MCF 10A (cell line): Measurements from ENCODE around the gene BNC2. TPM values are rescaled to one million over a fixed set of nuclear protein-coding genes. Genes with fewer than 3 reads are reported as not detected.

Experiments
- BruUV-seq: library from RNA; stranded (reverse); fragments of 400-500 nt; replicated peaks from 2 replicates; lab custom pipeline; 2021; lab: Mats Ljungman, UMichigan
- CTCF ChIA-PET: fragments of 300-600 bp; sonication (Branson Sonifier 250); formaldehyde crosslinking; extraction: SDS; loops from one replicate; lab custom pipeline; 2021; ENCODE audit warnings: antibody characterized with exemption, inconsistent platforms; lab: Yijun Ruan, JAX
- POLR2A ChIA-PET: fragments of 300-600, 350-650 bp; sonication (Branson Sonifier 250); formaldehyde crosslinking; extraction: SDS; loops from one replicate; lab custom pipeline; 2020; ENCODE audit warnings: antibody characterized with exemption, inconsistent platforms; lab: Yijun Ruan, JAX
- DNase-seq: peaks from one replicate; pipeline ENCODE4 v3.0.0-alpha.2; 2018; ENCODE audit not compliant: unreplicated experiment
- H3K27ac Mint-ChIP-seq: one replicate; pipeline ENCODE4 v1.8.0; 2022; ENCODE audit warnings: mild to moderate bottlenecking, low read depth, mixed read lengths; ENCODE audit not compliant: unreplicated experiment
- H3K27me3 Mint-ChIP-seq: one replicate; pipeline ENCODE4 v1.8.0; 2022; ENCODE audit warnings: mixed read lengths; ENCODE audit not compliant: insufficient read depth, unreplicated experiment
- H3K36me3 Mint-ChIP-seq: one replicate; pipeline ENCODE4 v1.8.0; 2022; ENCODE audit warnings: mild to moderate bottlenecking, moderate library complexity, mixed read lengths; ENCODE audit not compliant: insufficient read depth, unreplicated experiment
- H3K4me1 Mint-ChIP-seq: one replicate; pipeline ENCODE4 v1.8.0; 2022; ENCODE audit warnings: mixed read lengths; ENCODE audit not compliant: insufficient read depth, unreplicated experiment
- H3K4me3 Mint-ChIP-seq: one replicate; pipeline ENCODE4 v1.8.0; 2022; ENCODE audit warnings: mild to moderate bottlenecking, moderate library complexity, mixed read lengths; ENCODE audit not compliant: unreplicated experiment
- H3K9me3 Mint-ChIP-seq: one replicate; pipeline ENCODE4 v1.8.0; 2022; ENCODE audit warnings: mixed read lengths; ENCODE audit not compliant: unreplicated experiment
- intact Hi-C: fragments of 100-400 bp; cut with micrococcal nuclease; formaldehyde crosslinking; loops from 2 replicates; pipeline ENCODE4 v1.14.1; 2022
- total RNA-seq: library from RNA; stranded (reverse); gene quantifications from 2 replicates; pipeline ENCODE4 v1.2.3, GENCODE V29; 2022
- TF ChIP-seq, protein P1 (sequence below): fragments of 200-600 bp; IDR thresholded peaks from one replicate; pipeline ENCODE4 v1.8.0; 2022; ENCODE audit warnings: antibody characterized with exemption, mild to moderate bottlenecking; ENCODE audit not compliant: unreplicated experiment

Gene BNC2
- total RNA-seq, 1 experiment from 2014 or later = not detected

DNA sequence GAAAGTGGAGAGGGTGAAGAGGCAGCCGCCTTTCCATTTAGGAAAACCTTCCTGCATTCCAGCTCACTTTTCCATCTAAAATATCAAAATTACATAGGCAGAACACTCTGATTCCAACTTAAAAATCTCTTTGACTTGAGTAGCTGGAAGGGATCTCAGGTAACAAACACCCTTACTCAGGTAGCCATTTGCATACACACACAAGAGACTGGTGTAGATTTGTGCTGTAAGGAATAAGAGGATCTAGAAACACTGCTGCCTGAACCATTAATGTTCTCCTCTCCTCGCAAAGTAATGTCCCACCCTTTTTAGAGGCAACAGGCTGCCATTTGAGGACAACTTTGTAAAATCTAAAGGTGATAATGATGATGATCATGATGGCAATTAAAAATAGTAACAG is 53.5 kb downstream of the BNC2 start:
- Mint-ChIP-seq H3K4me1 (no peaks in the 10 kb centered on the region), H3K27ac (no peak overlapping the region), H3K36me3 (no peaks in the 10 kb centered on the region), H3K27me3 (no peaks in the 10 kb centered on the region), H3K9me3 (no peaks in the 10 kb centered on the region), H3K4me3 (no peak overlapping the region)
- ChIA-PET POLR2A (no interaction called here), CTCF (no interaction called here)
- DNase-seq = no peak
- BruUV-seq = no TSS peak
- intact Hi-C loops = no loop called here
- TF ChIP-seq, protein P1, sequence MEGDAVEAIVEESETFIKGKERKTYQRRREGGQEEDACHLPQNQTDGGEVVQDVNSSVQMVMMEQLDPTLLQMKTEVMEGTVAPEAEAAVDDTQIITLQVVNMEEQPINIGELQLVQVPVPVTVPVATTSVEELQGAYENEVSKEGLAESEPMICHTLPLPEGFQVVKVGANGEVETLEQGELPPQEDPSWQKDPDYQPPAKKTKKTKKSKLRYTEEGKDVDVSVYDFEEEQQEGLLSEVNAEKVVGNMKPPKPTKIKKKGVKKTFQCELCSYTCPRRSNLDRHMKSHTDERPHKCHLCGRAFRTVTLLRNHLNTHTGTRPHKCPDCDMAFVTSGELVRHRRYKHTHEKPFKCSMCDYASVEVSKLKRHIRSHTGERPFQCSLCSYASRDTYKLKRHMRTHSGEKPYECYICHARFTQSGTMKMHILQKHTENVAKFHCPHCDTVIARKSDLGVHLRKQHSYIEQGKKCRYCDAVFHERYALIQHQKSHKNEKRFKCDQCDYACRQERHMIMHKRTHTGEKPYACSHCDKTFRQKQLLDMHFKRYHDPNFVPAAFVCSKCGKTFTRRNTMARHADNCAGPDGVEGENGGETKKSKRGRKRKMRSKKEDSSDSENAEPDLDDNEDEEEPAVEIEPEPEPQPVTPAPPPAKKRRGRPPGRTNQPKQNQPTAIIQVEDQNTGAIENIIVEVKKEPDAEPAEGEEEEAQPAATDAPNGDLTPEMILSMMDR = no peak

- no TSS peak for BruUV-seq
- Mint-ChIP-seq H3K27me3 (no peaks in the 10 kb centered on the region), H3K9me3 (no peaks in the 10 kb centered on the region), H3K36me3 (no peaks in the 10 kb centered on the region), H3K4me3 (no peak overlapping the region), H3K4me1 (no peaks in the 10 kb centered on the region), H3K27ac (no peak overlapping the region)
- intact Hi-C loops = no loop called here
- ChIA-PET POLR2A (no interaction called here), CTCF (interaction anchor here (0.8 kb wide), 1 partner anchor 8 kb away, joined by 3 read pairs; no protein-coding TSS in a partner anchor)
- TF ChIP-seq, protein P1 = no peak
- DNase-seq = no peak
These were observed 54.5 kb downstream of the BNC2 start for GRCh38 chr9:16816011-16816410.

GRCh38 chr9:16815079-16815478 is 55.4 kb downstream of the BNC2 start:
- no peaks in the 10 kb centered on the region for H3K9me3 Mint-ChIP-seq
- BruUV-seq = no TSS peak
- no peak overlapping the region for H3K4me3 Mint-ChIP-seq
- no peaks in the 10 kb centered on the region for H3K36me3 Mint-ChIP-seq
- ChIA-PET CTCF (interaction anchor here (0.6 kb wide), 1 partner anchor 170 kb away, joined by 3 read pairs; no protein-coding TSS in a partner anchor), POLR2A (no interaction called here)
- DNase-seq = no peak
- no peaks in the 10 kb centered on the region for H3K4me1 Mint-ChIP-seq
- TF ChIP-seq, protein P1 = no peak
- intact Hi-C loops = no loop called here
- no peak overlapping the region for H3K27ac Mint-ChIP-seq
- no peaks in the 10 kb centered on the region for H3K27me3 Mint-ChIP-seq

GRCh38 chr9:16813838-16814237 is 56.6 kb downstream of the BNC2 start:
- CTCF ChIA-PET = no interaction called here
- intact Hi-C loops = no loop called here
- Mint-ChIP-seq H3K9me3 (no peaks in the 10 kb centered on the region), H3K27ac (no peak overlapping the region), H3K27me3 (no peaks in the 10 kb centered on the region), H3K36me3 (no peaks in the 10 kb centered on the region), H3K4me3 (no peak overlapping the region), H3K4me1 (no peaks in the 10 kb centered on the region)
- POLR2A ChIA-PET = no interaction called here
- DNase-seq = no peak
- BruUV-seq = no TSS peak
- TF ChIP-seq, protein P1 = no peak
